ENCODE data around the gene ZNF835. TPM values are rescaled to one million over a fixed set of nuclear protein-coding genes. Genes with fewer than 3 reads are reported as not detected.

The ZNF835 gene
- total RNA-seq, 1 experiment from 2014 or later = not detected

DNA sequence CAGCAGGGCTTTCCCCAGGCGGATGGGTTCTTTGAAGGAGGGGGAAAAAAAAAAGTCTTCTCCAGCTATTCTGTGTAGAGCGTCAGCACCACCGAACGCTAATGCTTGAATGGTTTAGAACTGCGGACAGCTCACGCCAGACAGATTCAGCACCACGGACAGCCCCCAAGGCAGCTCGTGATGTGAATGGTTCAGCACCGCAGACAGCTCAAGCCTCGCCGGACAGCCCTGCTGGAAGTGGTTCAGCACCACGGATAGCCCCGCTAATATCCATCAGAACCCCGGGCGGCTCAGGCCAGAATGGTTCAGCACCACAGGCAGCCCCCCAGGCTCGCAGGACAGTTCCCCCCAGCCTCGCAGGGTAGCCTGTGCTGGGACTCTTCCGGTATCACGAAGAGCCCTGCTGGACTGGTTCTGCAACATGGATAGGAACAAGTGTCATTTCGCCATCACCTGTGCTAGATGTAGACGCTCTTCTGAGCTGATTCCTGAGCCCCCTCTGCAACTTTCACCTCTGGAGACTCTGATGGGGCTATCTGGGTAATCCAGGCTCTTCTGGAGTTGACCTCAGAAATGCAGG is 33.5 kb downstream of the ZNF835 start:
- H3K79me2 ChIP-seq (ENCODE audit: low read depth) = no peaks in the 10 kb centered on the region
- peak; percentile 68 to 72 for DNase-seq
- ChIA-PET POLR2A (ENCODE audit: unreplicated experiment) (no interaction called here), CTCF (no interaction called here)
- peaks cover 10% of the 10 kb centered on the region for H3K27me3 ChIP-seq (ENCODE audit: insufficient read depth, low read depth)
- H3K36me3 ChIP-seq (ENCODE audit: low read depth) = no peaks in the 10 kb centered on the region
- no peak overlapping the region for H2AFZ ChIP-seq
- BruUV-seq (replicated peaks) = no TSS peak
- TF ChIP-seq, protein P1, sequence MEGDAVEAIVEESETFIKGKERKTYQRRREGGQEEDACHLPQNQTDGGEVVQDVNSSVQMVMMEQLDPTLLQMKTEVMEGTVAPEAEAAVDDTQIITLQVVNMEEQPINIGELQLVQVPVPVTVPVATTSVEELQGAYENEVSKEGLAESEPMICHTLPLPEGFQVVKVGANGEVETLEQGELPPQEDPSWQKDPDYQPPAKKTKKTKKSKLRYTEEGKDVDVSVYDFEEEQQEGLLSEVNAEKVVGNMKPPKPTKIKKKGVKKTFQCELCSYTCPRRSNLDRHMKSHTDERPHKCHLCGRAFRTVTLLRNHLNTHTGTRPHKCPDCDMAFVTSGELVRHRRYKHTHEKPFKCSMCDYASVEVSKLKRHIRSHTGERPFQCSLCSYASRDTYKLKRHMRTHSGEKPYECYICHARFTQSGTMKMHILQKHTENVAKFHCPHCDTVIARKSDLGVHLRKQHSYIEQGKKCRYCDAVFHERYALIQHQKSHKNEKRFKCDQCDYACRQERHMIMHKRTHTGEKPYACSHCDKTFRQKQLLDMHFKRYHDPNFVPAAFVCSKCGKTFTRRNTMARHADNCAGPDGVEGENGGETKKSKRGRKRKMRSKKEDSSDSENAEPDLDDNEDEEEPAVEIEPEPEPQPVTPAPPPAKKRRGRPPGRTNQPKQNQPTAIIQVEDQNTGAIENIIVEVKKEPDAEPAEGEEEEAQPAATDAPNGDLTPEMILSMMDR (conservative IDR thresholded peaks at IDR 0.05) = no peak
- TF ChIP-seq EZH2 (IDR thresholded peaks at IDR 0.05; ENCODE audit: low read depth) = no peak
- H4K20me1 ChIP-seq (ENCODE audit: insufficient read depth) = no peaks in the 10 kb centered on the region
- no peaks in the 10 kb centered on the region; the same call in 1 of the 2 replicates for H3K9me3 ChIP-seq (ENCODE audit: insufficient read depth, low read depth)
- intact Hi-C loops (cut with micrococcal nuclease; ENCODE audit: unreplicated experiment) = no loop called here
- no peaks in the 10 kb centered on the region for H3K9me2 ChIP-seq (ENCODE audit: insufficient read depth)
- no peaks in the 10 kb centered on the region for H3F3A ChIP-seq (ENCODE audit: insufficient read depth, low read depth)
- no peak overlapping the region for H3K27ac ChIP-seq
- H3K4me3 ChIP-seq = no peak overlapping the region
- H3K4me1 ChIP-seq (replicated peaks; ENCODE audit: insufficient read depth) = no peaks in the 10 kb centered on the region
- H3K4me2 ChIP-seq = no peak overlapping the region

DNA sequence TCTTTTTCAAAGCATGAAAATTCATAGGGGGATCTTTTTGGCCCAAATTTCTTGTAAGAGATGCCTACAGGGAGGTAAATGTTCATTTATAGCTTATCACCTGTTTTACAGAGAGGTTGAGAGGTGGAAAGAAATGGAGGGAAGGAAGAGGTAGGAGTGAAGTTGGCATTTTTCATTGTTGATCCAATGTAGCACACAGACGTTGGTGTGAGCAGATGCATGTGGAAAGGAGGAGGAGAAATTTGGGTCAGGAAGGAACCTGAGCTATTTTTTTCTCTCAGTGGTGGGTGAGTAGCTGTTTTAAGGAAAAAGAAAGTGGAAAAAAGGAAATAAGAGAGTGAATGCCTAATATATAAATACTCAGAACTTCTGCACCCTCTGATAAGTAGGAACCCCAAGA is 38.5 kb downstream of the ZNF835 start:
- no peak overlapping the region for H3K4me3 ChIP-seq
- H3K27ac ChIP-seq = no peak overlapping the region
- H3K9me3 ChIP-seq (ENCODE audit: insufficient read depth, low read depth) = no peaks in the 10 kb centered on the region; the same call in 1 of the 2 replicates
- H3K36me3 ChIP-seq (ENCODE audit: low read depth) = no peaks in the 10 kb centered on the region
- H3F3A ChIP-seq (ENCODE audit: insufficient read depth, low read depth) = no peaks in the 10 kb centered on the region
- no peak overlapping the region for H3K4me2 ChIP-seq
- TF ChIP-seq, protein P1 (conservative IDR thresholded peaks at IDR 0.05) = no peak
- TF ChIP-seq EZH2 (IDR thresholded peaks at IDR 0.05; ENCODE audit: low read depth) = no peak
- intact Hi-C loops (cut with micrococcal nuclease; ENCODE audit: unreplicated experiment) = no loop called here
- H3K9me2 ChIP-seq (ENCODE audit: insufficient read depth) = no peaks in the 10 kb centered on the region
- ChIA-PET CTCF (no interaction called here), POLR2A (ENCODE audit: unreplicated experiment) (no interaction called here)
- no peaks in the 10 kb centered on the region for H3K27me3 ChIP-seq (ENCODE audit: insufficient read depth, low read depth)
- no peak overlapping the region for H2AFZ ChIP-seq
- H4K20me1 ChIP-seq (ENCODE audit: insufficient read depth) = no peaks in the 10 kb centered on the region
- BruUV-seq (replicated peaks) = no TSS peak
- no peaks in the 10 kb centered on the region for H3K79me2 ChIP-seq (ENCODE audit: low read depth)
- DNase-seq = no peak
- no peaks in the 10 kb centered on the region for H3K4me1 ChIP-seq (replicated peaks; ENCODE audit: insufficient read depth)

DNA sequence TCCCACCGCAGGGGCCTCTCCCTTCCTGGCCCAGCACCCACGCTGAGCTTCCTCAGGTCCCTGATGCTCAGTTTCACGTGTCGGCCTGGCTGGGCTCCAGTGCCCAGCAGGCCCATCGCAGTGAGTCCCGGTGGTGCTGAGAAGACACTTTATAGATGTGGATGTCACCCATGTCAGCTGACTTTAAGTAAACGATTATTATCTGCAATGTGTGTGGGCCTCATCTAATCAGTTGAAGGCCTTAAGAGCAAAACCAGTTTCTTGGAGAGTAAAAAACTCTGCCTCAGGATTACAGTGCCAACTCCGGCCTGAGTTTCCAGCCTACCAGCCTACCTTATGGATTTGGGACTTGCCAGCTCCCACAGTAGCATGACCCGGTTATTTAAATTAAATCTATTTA is 45.8 kb downstream of the ZNF835 start:
- H3K9me3 ChIP-seq (ENCODE audit: insufficient read depth, low read depth) = no peaks in the 10 kb centered on the region
- no peak overlapping the region for H3K4me3 ChIP-seq
- POLR2A ChIA-PET (ENCODE audit: unreplicated experiment) = no interaction called here
- no peak overlapping the region for H2AFZ ChIP-seq
- no peaks in the 10 kb centered on the region; the same call in 1 of the 2 replicates for H4K20me1 ChIP-seq (ENCODE audit: insufficient read depth)
- DNase-seq = no peak
- no TSS peak for BruUV-seq (replicated peaks)
- H3K27ac ChIP-seq = no peak overlapping the region
- H3K4me2 ChIP-seq = no peak overlapping the region
- H3K4me1 ChIP-seq (replicated peaks; ENCODE audit: insufficient read depth) = no peaks in the 10 kb centered on the region
- H3K27me3 ChIP-seq (ENCODE audit: insufficient read depth, low read depth) = no peaks in the 10 kb centered on the region
- H3K36me3 ChIP-seq (ENCODE audit: low read depth) = no peaks in the 10 kb centered on the region; the same call in 1 of the 2 replicates
- intact Hi-C loops (cut with micrococcal nuclease; ENCODE audit: unreplicated experiment) = no loop called here
- H3K9me2 ChIP-seq (ENCODE audit: insufficient read depth) = no peaks in the 10 kb centered on the region
- CTCF ChIA-PET = no interaction called here
- no peaks in the 10 kb centered on the region for H3K79me2 ChIP-seq (ENCODE audit: low read depth)
- no peaks in the 10 kb centered on the region for H3F3A ChIP-seq (ENCODE audit: insufficient read depth, low read depth)
- no peak for TF ChIP-seq EZH2 (IDR thresholded peaks at IDR 0.05; ENCODE audit: low read depth)
- TF ChIP-seq, protein P1 (conservative IDR thresholded peaks at IDR 0.05) = no peak

All from PC-9 (cell line).